Panc1 (cell line): ENCODE data around the gene ZFR2. TPM values are rescaled to one million over a fixed set of nuclear protein-coding genes. Genes with fewer than 3 reads are reported as not detected.

ENCODE experiments used
- ATAC-seq: fragments of 200-7000 bp; cut with Tn5 transposase; 2 replicates; pipeline ENCODE4 v1.9.1; 2020; ENCODE audit warnings: mild to moderate bottlenecking, moderate library complexity
- BruUV-seq: library from RNA; stranded (reverse); fragments of 400-500 nt; replicated peaks from 2 replicates; lab custom pipeline; 2021; lab: Mats Ljungman, UMichigan
- CTCF ChIA-PET: fragments of 300-600 bp; sonication (Branson Sonifier 250); formaldehyde crosslinking; loops from one replicate; lab custom pipeline; 2022; ENCODE audit warnings: antibody characterized with exemption; lab: Charles Lee
- POLR2A ChIA-PET: fragments of 300-600 bp; sonication (Branson Sonifier 250); formaldehyde crosslinking; loops from one replicate; lab custom pipeline; 2022; ENCODE audit warnings: antibody characterized with exemption; lab: Charles Lee
- DNase-seq: peaks from one replicate; pipeline ENCODE4 v3.0.0-alpha.2; 2010; ENCODE audit warnings: low read depth, low spot score
- H3K27ac ChIP-seq: 2 replicates; pipeline ENCODE4 v1.5.1; 2011; ENCODE audit warnings: mild to moderate bottlenecking, low read length, inconsistent platforms
- H3K27me3 ChIP-seq: fragments of 200-500 bp; sonication (Bioruptor generic); 2 replicates; pipeline ENCODE4 v1.6.0; 2014; ENCODE audit warnings: low read length, inconsistent platforms; ENCODE audit not compliant: control insufficient read depth, insufficient read depth
- H3K36me3 ChIP-seq: fragments of 200-500 bp; sonication (Bioruptor generic); 2 replicates; pipeline ENCODE4 v1.5.1; 2014; ENCODE audit warnings: inconsistent platforms, mild to moderate bottlenecking, low read length, moderate library complexity; ENCODE audit not compliant: control insufficient read depth, insufficient read depth
- H3K4me1 ChIP-seq: 2 replicates; pipeline ENCODE4 v1.5.1; 2011; ENCODE audit warnings: inconsistent platforms, mild to moderate bottlenecking, low read length, moderate library complexity; ENCODE audit not compliant: control insufficient read depth, insufficient read depth
- H3K4me3 ChIP-seq, 2 experiments: 2 replicates each; pipeline ENCODE4 v1.5.1; 2011 to 2012; ENCODE audit warnings: low read depth in 2 of 2, low read length in 2 of 2, mild to moderate bottlenecking in 2 of 2, inconsistent platforms in 1 of 2, moderate library complexity in 1 of 2
- H3K9me3 ChIP-seq: fragments of 200-500 bp; sonication (Bioruptor generic); 2 replicates; pipeline ENCODE4 v1.5.1; 2014; ENCODE audit warnings: low read depth, mild to moderate bottlenecking, inconsistent platforms, low read length, moderate library complexity; ENCODE audit not compliant: control insufficient read depth, insufficient read depth
- POLR2AphosphoS5 ChIP-seq: IDR thresholded peaks from 2 replicates; pipeline ENCODE4 v1.6.1; 2012; ENCODE audit warnings: mild to moderate bottlenecking, low read depth, low read length, moderate library complexity
- SIN3A ChIP-seq: IDR thresholded peaks from 2 replicates; pipeline ENCODE4 v1.6.1; 2012; ENCODE audit warnings: low read depth, mild to moderate bottlenecking, low read length, moderate library complexity, borderline replicate concordance; ENCODE audit not compliant: insufficient read depth
- TCF7L2 ChIP-seq: IDR thresholded peaks from 2 replicates; pipeline ENCODE4 v1.6.1; 2011; ENCODE audit warnings: mild to moderate bottlenecking, low read depth, low read length, inconsistent platforms
- in situ Hi-C: cut with HindIII; loops from 2 replicates; pipeline ENCODE4 v1.10.0; 2016; ENCODE audit warnings: low sequenced_read_pairs, low pct_unique_long_range_greater_than_20kb
- intact Hi-C: fragments of 100-400 bp; cut with micrococcal nuclease; formaldehyde crosslinking; loops from one replicate; pipeline ENCODE4 v1.10.0; 2022; ENCODE audit not compliant: unreplicated experiment
- total RNA-seq: library from RNA; stranded (reverse); gene quantifications from one replicate; pipeline ENCODE4 v1.2.1, GENCODE V29; 2021; ENCODE audit not compliant: unreplicated experiment
- TF ChIP-seq, protein P1 (sequence below): fragments of 450-650 bp; IDR thresholded peaks from 2 replicates; pipeline ENCODE4 v1.5.1; 2017; ENCODE audit warnings: mild to moderate bottlenecking
- TF ChIP-seq, protein P2 (sequence below), 2 experiments: IDR thresholded peaks; 2 replicates each; pipeline ENCODE4 v1.6.1; 2011 to 2012; ENCODE audit warnings: low read depth in 2 of 2, control low read depth in 1 of 2, low read length in 1 of 2, mild to moderate bottlenecking in 1 of 2, moderate library complexity in 1 of 2; ENCODE audit not compliant: insufficient read depth in 1 of 2

Gene ZFR2
- total RNA-seq, 1 experiment from 2014 or later: 0.74 TPM

DNA sequence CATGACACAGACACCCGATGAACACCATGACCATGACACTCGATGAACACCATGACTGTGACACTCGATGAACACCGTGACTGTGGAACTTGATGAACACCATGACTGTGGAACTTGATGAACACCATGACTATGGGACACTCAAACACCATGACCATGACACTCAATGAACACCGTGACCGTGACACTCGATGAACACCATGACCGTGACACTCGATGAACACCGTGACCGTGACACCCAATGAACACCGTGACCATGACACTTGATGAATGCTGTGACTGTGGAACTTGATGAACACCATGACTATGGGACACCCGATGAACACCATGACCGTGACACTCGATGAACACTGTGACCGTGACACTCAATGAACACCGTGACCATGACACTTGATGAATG lies 31.5 kb downstream of the ZFR2 start:
- H3K36me3 ChIP-seq: no peaks in the 10 kb centered on the region
- ATAC-seq (no peak), DNase-seq (no peak)
- H3K9me3 ChIP-seq: no peaks in the 10 kb centered on the region
- ChIA-PET CTCF (no interaction called here), POLR2A (no interaction called here)
- in situ Hi-C loops (no loop called here), intact Hi-C loops (no loop called here)
- TF ChIP-seq POLR2AphosphoS5 (no peak), TCF7L2 (no peak), SIN3A (no peak)
- TF ChIP-seq, protein P1, sequence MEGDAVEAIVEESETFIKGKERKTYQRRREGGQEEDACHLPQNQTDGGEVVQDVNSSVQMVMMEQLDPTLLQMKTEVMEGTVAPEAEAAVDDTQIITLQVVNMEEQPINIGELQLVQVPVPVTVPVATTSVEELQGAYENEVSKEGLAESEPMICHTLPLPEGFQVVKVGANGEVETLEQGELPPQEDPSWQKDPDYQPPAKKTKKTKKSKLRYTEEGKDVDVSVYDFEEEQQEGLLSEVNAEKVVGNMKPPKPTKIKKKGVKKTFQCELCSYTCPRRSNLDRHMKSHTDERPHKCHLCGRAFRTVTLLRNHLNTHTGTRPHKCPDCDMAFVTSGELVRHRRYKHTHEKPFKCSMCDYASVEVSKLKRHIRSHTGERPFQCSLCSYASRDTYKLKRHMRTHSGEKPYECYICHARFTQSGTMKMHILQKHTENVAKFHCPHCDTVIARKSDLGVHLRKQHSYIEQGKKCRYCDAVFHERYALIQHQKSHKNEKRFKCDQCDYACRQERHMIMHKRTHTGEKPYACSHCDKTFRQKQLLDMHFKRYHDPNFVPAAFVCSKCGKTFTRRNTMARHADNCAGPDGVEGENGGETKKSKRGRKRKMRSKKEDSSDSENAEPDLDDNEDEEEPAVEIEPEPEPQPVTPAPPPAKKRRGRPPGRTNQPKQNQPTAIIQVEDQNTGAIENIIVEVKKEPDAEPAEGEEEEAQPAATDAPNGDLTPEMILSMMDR: no peak
- TF ChIP-seq, protein P2, sequence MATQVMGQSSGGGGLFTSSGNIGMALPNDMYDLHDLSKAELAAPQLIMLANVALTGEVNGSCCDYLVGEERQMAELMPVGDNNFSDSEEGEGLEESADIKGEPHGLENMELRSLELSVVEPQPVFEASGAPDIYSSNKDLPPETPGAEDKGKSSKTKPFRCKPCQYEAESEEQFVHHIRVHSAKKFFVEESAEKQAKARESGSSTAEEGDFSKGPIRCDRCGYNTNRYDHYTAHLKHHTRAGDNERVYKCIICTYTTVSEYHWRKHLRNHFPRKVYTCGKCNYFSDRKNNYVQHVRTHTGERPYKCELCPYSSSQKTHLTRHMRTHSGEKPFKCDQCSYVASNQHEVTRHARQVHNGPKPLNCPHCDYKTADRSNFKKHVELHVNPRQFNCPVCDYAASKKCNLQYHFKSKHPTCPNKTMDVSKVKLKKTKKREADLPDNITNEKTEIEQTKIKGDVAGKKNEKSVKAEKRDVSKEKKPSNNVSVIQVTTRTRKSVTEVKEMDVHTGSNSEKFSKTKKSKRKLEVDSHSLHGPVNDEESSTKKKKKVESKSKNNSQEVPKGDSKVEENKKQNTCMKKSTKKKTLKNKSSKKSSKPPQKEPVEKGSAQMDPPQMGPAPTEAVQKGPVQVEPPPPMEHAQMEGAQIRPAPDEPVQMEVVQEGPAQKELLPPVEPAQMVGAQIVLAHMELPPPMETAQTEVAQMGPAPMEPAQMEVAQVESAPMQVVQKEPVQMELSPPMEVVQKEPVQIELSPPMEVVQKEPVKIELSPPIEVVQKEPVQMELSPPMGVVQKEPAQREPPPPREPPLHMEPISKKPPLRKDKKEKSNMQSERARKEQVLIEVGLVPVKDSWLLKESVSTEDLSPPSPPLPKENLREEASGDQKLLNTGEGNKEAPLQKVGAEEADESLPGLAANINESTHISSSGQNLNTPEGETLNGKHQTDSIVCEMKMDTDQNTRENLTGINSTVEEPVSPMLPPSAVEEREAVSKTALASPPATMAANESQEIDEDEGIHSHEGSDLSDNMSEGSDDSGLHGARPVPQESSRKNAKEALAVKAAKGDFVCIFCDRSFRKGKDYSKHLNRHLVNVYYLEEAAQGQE (IDR thresholded peaks at IDR 0.05; ENCODE audit: insufficient read depth in 1 of 2, low read depth in 2 of 2, low read length in 1 of 2): no peak
- no peak overlapping the region for H3K4me3 ChIP-seq
- no peaks in the 10 kb centered on the region for H3K27me3 ChIP-seq
- H3K4me1 ChIP-seq: no peaks in the 10 kb centered on the region
- no TSS peak for BruUV-seq
- no peak overlapping the region for H3K27ac ChIP-seq

GRCh38 chr19:3836887-3837286 lies 32.0 kb downstream of the ZFR2 start:
- Histone ChIP-seq H3K4me1 (no peaks in the 10 kb centered on the region), H3K9me3 (no peaks in the 10 kb centered on the region), H3K27ac (no peak overlapping the region), H3K36me3 (no peaks in the 10 kb centered on the region), H3K4me3 (no peak overlapping the region), H3K27me3 (no peaks in the 10 kb centered on the region)
- TF ChIP-seq TCF7L2: no peak
- TF ChIP-seq POLR2AphosphoS5: no peak
- TF ChIP-seq, protein P2 (IDR thresholded peaks at IDR 0.05; ENCODE audit: insufficient read depth in 1 of 2, low read depth in 2 of 2, low read length in 1 of 2): no peak
- TF ChIP-seq, protein P1: no peak
- no peak for TF ChIP-seq SIN3A
- DNase-seq (no peak), ATAC-seq (no peak)
- in situ Hi-C loops (no loop called here), intact Hi-C loops (no loop called here)
- CTCF ChIA-PET: no interaction called here
- POLR2A ChIA-PET: no interaction called here
- no TSS peak for BruUV-seq
